ENCODE measurements around the gene NGF.

GRCh38 chr1:115266729-115267421, 71.2 kb downstream of the NGF start:
- TF ChIP-seq CTCF (IDR thresholded peaks at IDR 0.05) (no peak), POLR2A (IDR thresholded peaks at IDR 0.05) (no peak)

Measured in adrenal gland (tissue), 5 donors.